Activated CD8-positive, alpha-beta memory T cell treated with anti-CD3 and anti-CD28 coated beads for 1 hour (primary cell): Measurements from ENCODE around the gene LPAR5.

Source experiments
- DNase-seq, 2 donors: peaks; one replicate each; pipeline ENCODE4 v3.0.0-alpha.2; 2020; ENCODE audit warnings: low read depth in 1 of 2; ENCODE audit errors: extremely low read depth in 1 of 2

LPAR5 gene

DNA sequence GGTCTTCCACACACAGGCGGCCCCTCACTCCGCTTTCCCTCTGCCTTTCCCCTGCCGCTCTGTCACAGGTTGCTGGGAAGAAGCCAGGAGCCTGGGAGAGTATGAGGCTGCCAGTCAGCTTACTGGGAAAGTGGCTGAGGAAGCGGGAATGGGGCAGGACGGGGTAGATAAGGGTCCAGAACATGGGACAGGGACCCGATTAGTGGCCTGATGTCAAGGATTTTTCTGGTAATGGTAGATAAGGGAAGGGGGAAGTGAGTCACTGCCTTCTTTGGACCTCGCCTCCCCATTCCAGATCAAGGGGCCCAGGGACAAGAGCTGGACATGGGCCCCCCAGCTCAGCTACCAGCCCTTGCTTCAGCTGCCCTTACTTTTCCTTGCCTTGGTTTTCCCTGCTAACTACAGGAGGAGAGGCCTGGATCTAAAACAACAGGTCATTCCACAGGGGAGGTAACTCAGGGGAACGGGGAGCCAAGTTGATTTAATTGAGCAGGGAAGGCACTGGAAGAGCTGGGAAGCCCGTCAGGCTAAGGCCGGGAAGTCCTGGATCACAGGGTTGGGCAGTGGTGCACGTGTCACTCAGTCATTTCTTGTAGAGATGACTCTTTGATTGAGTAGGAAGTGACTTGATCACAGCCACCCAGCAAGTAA is 3.5 kb upstream of the LPAR5 start:
- DNase-seq: no peak

GRCh38 chr12:6638305-6638704 is 2.5 kb upstream of the LPAR5 start:
- no peak for DNase-seq

GRCh38 chr12:6635375-6635855 is 344 bp downstream of the LPAR5 start:
- DNase-seq: peak; percentile 31 to 50

DNA sequence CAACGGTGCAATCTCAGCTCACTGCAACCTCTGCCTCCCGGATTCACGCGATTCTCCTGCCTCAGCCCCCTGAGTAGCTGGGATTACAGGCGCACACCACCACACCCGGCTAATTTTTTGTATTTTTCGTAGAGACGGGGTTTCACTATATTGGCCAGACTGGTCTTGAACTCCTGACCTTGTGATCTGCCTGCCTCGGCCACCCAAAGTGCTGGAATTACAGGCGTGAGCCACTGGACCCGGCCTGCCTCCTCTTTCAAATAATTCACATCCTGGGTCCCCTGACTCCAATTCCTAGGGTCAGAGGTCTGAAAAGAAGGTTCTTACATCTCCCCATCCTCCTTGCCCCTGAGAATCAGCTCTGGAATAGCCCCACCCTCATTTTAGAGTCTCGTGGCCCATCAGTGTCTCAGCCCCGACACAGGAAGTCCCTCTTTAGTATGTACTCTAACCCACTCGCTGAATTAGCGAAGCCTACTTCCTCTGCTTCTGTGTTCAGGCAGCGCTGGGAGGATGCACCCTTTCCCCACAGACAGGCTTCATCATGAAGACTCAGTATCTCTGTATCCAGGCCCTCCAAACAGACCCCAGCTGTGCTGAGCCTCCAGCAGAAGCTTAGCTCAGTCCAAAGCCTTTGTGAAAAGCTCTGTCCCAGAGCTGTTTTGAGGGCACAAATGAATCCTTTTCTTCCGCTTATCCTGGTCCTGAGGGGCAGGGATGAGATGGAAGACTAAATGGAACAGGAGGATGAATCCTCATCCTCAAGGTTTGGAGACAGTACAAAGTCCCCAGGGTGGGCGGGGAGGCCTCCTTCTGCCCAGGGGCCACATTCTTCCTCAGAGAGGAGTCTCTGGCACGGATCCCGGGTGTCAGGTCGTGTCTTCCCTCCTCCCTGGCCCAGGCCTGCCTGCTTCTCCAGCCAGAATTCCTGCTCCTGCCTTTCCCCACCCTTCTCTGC is 3.5 kb downstream of the LPAR5 start:
- DNase-seq: no peak

DNA sequence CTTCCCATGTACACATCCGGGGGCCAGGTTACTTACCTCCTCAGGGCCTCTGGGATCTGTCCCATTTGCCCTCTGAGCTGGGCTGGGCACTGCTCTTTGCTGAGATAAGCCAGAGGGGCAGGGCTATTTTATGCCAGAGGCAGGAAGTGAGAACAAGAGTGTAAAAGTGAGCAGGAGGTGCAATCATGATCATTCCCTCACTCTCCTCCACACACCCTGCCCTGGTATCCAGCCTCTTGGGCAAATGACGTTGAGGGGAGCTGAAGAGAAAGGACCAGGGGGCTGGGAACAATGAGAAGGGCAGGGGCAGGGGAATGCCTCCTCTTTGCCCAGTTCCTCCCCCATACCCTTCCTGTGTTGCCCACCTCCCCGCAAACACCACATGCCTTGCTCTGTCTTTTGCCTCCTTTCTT is 4.2 kb downstream of the LPAR5 start:
- no peak for DNase-seq

DNA sequence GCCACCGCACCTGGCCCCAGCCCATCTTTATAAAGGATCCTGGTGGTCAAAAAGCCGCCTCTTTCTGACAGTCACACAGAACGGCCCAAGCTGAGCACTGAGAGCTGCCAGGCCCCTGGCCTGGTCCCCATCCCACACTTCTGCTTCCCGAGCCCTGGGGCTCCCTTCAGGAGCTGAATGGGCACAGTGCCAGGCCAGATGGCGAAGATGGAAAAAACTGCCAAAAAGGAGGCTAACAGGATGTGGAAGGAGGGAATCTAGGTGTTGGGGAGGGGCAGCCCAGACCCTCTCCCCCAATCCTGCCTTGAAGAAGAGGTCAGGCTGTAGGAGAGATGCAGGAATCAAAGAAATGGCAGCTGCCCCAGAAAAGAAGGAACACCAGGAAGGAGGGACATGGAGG is 5.0 kb downstream of the LPAR5 start:
- no peak for DNase-seq

DNA sequence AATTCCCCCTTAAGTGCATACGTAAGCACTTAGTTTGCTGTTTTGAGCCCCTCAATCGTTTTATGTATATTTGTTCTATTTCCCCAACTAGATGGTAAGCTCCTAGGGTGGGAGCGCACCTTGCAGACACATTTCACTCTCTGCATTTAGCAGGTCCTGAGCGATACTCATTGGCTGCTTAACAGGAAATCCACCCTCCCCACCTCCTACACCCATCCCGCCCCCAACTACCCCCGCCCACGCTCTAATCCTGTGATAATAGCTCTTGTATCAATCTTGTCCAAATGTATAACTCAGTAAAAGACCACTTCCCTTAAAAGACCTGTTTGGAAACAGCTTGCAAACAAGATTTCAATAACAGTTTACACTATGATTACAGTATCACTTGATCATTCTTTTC is 8.1 kb downstream of the LPAR5 start:
- DNase-seq: no peak

DNA sequence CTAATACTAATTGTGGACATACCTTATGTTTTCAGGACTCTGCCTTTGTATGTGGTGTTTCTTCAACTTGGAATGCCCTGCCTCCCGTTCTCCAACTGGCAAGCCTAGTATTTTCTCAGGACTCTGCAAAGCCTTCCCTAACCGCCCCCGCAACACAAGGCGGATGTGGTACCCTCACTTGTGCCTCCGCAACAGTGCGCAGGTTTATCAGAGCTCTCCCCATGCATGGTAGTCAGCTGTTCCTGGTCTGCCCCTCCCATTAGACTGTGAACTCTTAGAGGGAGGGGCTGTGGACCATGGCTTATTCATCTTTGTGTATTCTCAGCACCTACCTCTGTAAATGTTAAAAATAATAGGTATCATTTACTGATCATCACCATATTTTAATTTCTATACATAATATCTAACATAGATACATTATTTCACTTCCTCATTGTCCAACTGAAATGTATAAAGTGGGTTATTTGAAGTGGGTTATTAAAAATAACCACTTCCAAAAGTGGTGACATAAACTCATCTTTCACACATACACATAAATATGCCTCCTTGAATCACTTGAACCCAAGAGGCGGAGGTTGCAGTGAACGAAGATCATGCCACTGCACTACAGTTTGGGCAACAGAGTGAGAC is 9.0 kb downstream of the LPAR5 start:
- DNase-seq: no peak

DNA sequence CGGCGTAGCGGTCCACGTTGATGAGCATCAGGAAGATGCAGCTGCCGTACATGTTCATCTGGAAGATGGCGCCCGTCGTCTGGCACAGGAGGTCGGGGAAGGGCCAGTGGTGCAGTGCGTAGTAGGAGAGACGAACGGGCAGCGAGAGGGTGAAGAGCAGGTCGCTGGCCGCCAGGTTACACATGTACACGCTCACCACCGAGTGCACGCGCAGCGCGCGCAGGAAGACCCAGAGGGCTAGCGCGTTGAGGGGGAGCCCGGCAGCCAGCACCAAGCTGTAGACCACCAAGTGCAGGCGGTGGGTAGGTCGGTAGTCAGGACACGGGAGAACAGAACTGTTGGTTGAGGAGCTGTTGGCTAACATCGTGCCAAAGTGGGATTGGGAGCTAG is 14.9 kb downstream of the LPAR5 start:
- DNase-seq: no peak

GRCh38 chr12:6620137-6620884 is 15.4 kb downstream of the LPAR5 start:
- DNase-seq: no peak

DNA sequence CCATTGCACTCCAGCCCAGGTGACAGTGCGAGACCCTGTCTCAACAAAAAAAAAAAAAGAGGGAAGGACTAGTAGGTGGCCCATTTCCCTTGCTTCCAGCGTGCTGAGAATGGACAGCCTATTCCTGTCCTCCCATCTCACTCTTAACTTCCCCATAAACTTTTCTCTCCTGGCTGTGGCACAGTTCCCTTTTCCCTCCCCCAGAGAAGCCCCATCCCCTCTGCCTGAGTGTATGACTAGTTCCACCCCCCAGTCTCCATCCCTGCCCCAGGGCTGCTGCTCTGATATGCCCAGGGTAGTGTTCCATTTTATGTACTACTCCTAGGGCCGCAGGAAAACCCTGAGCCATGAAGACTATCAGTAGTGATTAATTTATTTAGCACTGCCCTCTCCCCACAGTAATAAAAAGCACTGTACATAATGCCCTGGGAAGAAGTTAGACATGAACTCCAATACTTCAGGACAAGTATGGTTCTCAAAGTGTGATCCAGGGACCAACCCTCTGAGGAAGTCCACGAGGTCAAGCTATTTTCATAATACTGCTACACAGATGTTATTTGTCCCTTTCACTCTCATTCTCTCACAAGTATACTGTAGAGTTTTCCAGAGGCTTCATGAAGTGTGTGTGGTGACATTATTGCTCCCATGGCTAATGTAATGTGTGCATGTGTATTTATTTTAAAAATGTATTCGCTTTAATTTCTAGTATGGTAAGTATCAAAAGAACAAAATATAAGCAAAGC is 17.1 kb downstream of the LPAR5 start:
- DNase-seq: no peak

DNA sequence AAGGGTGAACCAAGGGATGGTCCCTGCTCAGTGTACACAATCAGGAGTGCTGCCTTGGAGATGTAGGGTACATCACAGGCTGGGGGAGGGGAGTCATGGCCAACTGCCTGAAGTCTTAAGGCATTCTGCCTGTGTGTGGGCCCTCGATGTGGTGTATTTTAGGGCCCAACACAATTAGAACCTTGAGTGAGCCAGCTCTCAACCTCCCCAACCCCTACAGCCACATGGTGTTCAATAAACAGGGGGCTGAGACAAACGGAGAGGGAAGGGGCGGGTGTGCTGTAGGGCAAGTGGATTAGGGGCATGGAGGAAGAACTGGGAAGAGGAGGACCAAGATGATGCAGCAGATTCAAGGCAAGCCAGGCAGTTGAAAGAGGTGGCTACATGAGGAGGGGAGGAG is 20.0 kb downstream of the LPAR5 start:
- DNase-seq: no peak

GRCh38 chr12:6614513-6615172 is 21.1 kb downstream of the LPAR5 start:
- DNase-seq: no peak

- DNase-seq: no peak
Measured at GRCh38 chr12:6613776-6614512, 21.8 kb downstream of the LPAR5 start.

GRCh38 chr12:6613015-6613775 is 22.6 kb downstream of the LPAR5 start:
- DNase-seq: no peak

GRCh38 chr12:6612652-6613014 is 23.1 kb downstream of the LPAR5 start:
- DNase-seq: no peak

- no peak for DNase-seq
Measured at GRCh38 chr12:6612247-6612646, 23.5 kb downstream of the LPAR5 start.

GRCh38 chr12:6608592-6609281 is 27.0 kb downstream of the LPAR5 start:
- no peak for DNase-seq
